Stromal cell of bone marrow (primary cell): ENCODE measurements around the gene MBD5.
A peak's percentile ranks its signal among the peaks of the same experiment; 100 is the strongest.
"Not testable (repeated sequence)": the region's sequence is repeated elsewhere in the genome, so short reads cannot be mapped to it uniquely, and the experiment has no call there.

Source experiments
- DNase-seq: peaks from one replicate; pipeline ENCODE4 v3.0.0-alpha.2; 2012; ENCODE audit warnings: low read depth

The MBD5 gene

DNA sequence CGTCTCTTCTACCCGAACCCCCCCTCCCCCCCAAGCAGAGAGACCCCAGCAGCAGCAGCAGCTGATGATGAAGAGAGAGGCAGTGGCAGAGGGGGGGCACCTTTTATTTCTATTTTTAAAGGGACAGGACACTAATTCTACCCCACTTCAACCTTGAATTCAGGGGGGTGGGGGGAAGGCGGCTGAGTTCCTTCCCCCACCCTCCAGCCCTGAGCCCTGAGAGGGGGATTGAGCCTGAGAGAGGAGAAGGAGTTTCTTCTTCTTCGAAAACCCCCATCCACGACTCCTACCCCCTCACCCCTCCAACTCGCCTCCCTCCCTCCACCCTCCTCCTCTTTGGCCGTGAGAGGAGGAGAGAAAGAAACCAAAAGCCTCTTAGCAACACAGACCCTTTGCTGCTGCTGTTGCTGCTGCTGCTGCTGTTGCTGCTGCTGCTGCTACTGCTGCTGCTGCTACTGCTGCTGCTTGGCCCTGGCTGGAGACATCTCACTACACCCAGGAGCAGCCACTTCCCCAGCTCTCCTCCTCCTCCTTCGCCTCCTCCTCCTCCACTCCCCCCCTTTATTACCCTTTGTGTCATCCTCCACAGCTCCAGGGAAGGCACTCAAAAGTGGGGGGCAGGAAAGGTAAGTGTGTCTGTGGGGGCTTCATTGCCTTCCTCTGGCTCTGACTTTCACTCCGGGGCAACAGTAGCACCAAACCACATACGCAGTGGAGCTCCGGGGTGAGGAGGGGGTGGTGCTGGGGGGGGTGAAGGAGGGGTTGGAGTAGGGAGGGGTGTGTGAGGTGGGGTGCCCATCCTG, at the start of gene MBD5:
Gene MBD5 (plus strand): TSS at position 33 of the 803 bp plus-strand sequence.
- no peak for DNase-seq

DNA sequence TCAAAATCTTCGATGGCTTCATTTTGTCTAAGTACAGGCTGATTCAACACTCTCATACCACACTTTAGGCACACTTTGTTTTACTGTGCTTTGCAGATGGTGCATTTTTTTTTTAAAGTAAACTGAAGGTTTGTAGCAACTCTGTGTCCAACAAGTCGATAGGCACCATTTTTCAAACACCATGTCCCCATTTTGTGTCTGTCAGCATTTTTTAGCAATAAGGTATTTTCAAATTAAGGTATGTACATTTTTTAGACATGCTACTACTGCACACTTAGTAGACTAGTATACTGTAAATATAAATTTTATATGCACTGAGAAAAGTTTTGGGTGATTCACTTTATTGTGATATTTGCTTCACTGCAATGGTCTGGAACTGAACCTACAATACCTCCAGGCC, 44.8 kb upstream of the MBD5 start:
- DNase-seq, result no peak

DNA sequence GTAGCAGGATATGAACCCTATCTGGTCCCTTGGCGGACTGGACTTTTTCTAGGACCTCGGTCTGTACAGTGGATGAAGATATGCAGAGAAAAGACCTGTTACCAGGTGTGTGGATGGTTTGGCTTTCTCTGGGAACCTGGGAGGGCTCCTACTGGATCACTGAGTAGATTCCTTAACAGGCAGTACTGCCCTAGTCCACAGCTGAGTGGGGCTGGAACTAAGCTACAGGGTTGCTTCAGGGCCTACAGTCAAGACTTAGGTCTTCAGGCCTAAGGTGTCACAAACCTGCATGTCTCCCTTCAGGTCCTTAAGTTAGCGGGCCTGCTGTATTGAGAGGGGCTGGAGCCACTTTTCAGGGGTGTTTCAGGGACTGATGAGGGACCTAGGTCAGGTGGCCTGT, 43.2 kb upstream of the MBD5 start:
- no peak for DNase-seq

DNA sequence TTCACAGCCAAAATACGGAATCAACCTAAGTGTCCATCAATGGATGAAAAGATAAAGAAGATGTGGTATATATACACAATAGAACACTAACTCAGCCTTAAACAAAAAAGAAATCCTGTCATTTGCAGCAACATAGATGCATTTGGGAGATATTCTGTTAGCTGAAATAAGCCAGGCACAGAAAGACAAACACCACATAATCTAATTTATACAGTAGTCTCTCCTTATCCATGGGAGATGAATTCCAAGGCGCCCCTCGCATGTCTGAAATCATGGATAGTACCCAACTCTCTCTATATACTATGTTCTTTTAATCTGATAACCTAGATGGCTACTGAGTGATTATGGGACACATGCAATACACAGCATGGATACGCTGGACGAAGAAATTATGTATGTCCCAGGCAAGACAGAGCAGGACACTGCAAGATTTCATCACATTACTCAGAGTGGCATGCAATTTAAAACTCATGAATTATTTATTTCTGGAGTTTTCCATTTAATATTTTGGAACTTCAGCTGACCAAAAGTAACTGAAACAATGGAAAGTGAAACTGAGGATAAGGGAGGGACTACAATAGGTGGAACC, 39.9 kb upstream of the MBD5 start:
- no peak for DNase-seq

DNA sequence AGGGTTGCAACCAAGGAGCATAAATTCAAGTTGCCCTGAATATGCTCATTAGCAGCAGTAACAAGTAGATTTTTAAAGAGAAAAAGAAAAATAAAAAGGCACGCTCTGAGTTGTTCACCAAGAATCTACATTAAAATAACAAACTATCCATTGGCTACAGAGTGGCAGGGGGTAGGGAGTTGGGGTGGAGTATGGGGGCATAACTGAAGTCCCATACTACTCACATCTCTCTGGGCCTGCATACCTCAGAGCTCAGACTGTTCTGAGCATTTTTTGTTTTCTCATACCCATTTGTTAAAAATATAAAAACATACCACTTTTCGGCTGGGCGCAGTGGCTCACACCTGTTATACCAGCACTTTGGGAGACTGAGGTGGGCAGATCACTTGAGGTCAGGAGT, 31.8 kb upstream of the MBD5 start:
- no peak for DNase-seq

DNA sequence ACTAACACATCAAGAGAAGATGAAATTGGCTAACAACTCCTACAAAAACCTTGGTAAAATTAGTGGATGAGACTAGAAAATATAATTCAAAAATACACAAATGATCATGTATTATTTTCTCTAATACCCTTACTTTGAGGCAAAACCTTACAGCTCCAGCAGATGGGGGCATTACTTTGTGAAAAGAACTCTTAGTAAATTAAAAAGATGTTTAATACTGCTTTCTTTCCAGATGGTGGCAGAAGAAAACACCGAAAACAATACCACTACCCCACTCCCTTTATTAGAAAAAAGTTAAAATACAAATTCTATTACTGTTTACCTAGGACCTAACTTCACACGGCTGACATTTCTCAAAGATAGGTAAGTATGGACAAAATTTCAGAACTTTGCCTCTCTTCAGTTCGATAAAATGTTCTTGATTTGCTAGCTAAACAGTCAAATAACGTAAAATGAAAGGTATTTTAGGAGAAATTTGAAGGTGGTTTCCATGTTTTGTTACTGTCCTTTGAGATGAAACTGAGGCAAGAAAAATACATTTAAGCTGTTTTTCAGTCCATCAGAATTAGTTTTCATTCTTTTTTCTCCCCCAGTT, 31.0 kb upstream of the MBD5 start:
- DNase-seq, result peak; percentile 28

DNA sequence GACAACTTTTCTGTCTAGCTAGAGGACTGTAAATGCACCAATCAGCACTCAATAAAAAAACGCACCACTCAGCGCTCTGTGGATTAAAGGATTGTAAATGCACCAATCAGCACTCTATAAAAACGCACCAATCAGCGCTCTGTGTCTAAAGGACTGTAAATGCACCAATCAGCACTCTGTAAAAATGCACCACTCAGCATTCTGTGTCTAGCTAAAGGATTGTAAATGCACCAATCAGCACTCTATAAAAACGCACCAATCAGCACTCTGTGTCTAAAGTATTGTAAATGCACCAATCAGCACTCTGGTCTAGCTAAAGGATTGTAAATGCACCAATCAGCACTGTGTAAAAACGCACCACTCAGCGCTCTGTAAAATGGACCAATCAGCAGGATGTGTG, 25.9 kb upstream of the MBD5 start:
- DNase-seq, result not testable (repeated sequence)

DNA sequence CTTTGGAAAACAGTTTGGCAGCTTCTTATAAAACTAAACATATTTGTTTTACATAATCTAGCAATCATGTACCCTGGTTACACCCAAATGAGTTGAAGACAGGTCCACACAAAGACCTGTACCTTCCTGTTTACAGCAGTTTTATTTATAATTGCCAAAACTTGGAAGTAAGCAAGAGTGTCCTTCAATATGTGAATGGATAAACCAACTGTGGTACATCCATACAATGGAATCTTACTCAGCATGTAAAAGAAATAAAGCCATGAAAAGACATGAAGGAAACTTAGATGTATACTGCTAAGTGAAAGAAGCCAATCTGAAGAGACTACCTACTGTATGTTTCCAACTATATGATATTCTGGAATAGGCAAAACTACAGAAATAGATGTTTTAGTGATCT, 24.1 kb upstream of the MBD5 start:
- DNase-seq, result no peak

DNA sequence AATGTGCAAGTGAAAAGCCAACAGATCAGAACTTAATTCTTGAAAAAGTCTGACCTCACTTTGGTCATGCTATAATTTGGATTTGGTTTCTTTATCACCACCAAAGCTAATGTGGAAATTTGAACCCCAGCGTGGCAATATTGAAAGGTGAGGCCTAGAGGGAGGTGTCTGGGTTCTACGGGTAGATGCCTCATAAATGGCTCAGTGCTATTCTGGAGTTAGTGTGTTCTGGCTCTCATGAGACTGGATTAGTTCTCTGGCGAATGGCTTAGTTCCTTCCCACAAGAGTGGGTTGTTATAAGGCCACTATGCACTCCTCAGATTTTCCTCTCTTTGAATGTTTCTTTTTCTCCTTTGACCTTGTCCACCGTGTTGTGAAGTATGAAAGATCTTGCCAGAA, 22.7 kb upstream of the MBD5 start:
- no peak for DNase-seq

DNA sequence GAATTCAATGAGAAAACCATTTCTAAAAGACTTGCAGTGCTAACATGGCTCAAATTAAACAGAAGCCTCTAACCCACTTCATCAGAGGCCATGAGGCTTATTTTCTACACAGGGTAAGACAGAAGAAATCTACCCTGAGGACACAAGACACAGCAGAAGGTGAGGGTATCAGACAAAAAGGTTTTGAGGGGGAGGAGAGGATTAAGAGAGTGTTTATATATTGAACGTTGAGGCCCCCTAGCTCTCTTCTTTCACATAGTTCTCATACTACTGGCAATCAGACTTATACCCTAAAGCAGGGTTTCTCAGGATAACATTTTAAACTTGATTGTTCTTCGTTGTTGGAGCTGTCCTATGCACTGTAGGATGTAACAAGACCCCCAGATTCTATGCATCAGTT, 21.8 kb upstream of the MBD5 start:
- no peak for DNase-seq

DNA sequence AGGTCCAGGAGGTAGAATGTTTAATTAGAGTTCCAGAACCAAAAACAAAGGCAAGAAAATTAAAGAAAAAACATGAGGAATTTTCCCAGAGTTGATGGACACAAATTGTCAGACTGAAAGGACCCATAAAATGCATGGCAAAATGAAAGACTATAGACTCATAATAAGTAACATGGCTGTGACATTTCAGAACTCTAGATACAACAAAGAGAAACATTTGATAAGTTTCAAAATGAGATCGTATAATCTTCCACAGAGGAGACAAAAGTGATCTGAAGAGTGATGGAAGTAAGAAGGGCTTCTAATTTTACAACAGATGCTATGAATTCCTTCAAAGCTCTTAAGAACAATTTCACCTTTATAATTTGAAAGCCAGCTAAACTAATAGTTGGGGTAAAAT, 20.8 kb upstream of the MBD5 start:
- DNase-seq, result no peak

DNA sequence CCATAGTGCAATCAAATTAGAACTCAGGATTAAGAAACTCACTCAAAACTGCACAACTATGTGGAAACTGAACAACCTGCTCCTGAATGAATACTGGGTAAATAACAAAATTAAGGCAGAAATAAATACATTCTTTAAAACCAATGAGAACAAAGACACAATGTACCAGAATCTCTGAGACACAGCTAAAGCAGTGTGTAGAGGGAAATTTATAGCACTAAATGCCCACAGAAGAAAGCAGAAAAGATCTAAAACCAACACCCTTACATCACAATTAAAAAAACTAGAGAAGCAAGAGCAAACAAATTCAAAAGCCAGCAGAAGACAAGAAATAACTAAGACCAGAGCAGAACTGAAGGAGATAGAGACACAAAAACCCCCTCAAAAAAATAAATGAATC, 18.5 kb upstream of the MBD5 start:
- DNase-seq, result not testable (repeated sequence)

DNA sequence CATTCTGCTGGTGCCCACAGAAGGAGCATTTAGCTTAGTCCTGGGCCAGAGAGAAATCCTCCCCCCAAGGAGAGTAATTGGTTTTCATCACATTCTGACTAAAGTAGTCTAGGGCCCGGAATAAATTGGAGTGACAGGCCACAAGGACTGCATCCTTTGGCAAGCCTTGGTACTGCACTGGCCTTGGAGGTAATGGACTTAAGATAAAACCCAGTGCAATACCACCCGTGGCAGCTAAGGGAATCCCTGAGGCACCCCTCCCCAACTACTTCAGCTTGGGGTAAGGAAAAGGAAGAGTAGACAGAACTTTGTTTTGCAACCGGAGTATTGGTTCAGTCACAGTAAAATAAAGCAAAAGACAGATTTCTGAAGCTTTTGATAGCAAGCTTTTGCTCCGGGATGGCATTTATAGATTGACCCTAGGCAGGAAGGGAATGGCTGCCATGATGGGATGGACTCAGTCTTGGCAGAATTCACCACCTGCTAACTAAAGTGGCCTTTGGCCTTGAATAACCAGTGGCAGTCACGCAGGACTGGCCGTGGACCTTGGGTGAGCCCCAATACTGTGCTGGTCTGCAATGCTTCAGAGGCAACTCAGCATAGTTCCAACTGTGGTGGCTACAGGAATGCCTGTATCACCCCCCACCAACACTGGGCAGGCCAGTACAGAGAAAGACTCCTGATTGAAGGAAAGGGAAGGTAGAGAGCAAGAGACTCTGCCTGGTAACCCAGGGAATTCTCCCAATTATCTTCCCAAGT, 14.5 kb upstream of the MBD5 start:
- no peak for DNase-seq

DNA sequence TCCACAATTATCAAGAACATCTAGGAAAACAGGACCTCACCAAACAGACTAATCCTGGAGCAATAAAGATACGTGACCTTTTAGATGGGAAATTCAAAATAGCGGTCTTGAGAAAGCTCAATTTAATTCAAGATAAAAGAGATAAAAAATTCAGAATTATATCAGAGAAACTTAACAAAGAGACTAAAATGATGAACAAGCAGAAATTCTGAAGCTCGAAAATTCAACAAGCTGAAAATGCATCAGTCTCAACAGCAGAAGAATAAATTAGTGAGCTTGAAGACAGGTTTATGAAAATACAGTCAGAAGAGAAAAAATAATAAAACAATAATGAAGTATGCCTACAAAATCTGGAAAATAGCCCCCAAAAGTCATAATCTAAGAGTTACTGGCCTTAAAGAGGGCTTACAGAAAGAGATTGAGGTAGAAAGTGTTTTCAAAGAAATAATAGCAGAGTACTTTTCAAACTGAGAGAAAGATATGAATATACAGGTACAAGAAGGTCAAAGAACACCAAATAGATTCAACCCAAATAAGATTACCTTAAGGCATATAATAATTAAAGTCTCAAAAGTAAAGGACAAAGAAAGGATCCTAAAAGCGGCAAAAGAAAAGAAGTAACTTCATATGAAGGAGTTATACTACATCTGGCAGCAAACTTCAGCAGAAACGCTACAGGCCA, 13.5 kb upstream of the MBD5 start:
- no peak for DNase-seq

DNA sequence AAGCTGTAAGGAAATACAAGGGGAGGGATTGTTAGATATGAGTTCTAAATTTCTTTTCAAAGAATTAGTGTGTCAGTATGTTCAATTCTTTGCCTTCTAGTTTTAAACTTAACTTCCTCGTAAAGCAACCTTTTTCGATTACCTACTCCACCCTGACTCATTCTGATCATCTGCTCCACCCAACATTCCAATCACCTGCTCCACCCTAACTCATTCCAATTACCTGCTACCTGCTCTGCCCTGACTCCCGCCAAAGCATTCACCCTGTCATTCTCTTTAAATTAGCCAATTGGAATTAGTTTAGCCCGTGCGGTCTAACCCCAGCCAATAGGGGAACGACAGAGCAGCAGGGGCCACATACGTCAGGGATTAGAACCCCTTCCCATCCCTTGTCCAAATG, 12.5 kb upstream of the MBD5 start:
- not testable (repeated sequence) for DNase-seq

DNA sequence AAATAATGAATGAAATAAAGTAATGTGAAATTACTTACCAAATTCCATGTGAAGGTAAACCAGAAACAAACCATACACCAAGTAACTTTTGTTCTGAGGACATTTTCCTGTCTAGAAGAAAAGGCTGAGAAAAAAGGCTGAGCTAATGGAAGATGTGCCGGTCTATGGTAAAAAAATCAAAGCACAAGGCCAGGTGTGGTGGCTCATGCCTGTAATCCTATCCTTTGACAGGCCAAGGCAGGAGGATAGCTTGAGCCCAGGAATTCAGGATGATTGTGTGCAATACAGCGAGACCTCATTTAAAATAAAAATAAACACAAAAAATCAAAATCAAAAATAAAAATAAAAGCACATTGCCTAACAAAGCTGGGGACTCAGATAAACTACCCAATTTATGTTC, 7.0 kb upstream of the MBD5 start:
- DNase-seq, result no peak

DNA sequence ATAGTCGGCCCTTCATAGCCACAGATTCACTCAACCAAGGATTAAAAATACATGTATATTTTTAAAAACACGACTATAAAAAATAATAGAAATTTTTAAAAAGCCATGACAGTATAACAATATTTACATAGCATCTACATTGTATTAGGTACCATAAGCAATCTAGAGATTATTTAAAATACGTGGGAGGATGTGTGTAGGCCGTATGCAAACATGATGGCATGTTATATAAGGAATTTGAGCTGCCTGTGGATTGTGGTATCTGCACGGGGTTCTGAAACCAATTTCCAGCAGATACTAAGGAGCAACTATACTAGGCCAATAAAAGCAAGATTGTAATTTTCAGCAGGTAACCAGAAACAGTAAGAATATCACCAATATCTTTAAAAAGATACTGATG, 6.3 kb upstream of the MBD5 start:
- no peak for DNase-seq

DNA sequence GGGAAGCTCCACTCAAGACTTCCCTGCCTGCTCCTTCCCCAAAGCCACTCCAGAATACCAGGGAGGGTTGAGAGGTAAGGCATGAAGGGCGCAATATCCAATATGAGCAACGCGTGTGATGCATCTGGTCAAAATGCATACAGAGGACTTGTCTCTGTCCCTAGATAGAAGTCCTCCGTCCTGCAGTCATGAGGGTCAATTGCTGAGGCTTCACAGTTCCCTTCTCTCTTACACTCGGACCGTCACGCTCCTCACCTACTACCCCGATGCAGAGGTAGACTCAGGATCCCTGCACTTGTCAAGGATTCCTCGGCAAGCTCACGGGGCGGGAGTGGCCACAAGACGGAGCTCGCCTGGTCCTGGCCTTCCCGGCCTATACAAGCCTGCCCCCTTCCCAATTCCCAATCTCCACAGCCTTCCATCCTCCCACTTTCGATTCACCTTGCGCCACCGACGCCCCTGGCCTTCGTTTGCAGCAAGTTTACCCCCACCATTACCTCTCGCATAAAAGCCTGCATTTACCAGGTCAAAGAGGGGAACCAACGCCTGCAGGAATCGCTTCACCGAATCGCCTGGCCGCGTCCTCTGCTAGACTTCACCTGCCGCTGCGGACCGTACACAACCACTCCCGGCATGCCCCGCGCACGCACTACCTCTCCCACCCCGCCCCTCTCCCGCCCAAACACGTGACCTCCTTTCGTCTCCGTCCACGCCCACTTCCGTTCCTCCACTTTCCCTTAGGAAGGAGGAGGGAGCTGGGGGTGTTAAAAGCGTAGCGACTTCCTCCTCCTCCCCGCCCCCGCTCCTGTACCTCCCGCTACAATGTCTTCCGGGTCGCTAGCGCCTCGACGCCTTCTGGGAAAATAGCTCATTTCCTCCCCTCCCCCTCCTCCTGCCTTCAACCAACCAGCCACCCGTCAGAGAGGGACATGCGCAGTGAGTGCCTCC, 506 bp upstream of the MBD5 start, which contains the start of gene ORC4:
Gene ORC4 (minus strand): TSS at position 627 of the 948 bp plus-strand sequence. CDS start 44,779 bp downstream, outside the sequence.
- peak; percentile 100 for DNase-seq

DNA sequence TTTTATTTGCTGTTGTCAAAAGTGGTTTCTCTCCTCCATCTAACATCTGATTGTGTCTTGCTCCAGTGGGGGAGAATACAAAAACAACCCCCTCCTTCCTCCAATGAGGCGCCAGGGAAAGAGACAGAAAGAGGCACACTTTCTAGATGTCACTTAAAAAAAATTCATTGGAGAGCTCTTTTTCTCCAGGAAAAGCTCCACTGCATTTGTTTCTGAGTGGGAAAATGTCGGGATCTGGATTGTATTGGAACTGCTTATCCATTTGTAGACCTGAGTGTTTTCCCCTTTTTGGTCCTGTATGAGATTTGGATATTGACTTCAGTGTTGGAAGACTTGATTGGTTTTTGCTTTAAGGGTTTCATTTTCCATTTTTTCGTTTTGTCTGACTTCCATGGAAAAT, 995 bp downstream of the MBD5 start:
- DNase-seq, result no peak

DNA sequence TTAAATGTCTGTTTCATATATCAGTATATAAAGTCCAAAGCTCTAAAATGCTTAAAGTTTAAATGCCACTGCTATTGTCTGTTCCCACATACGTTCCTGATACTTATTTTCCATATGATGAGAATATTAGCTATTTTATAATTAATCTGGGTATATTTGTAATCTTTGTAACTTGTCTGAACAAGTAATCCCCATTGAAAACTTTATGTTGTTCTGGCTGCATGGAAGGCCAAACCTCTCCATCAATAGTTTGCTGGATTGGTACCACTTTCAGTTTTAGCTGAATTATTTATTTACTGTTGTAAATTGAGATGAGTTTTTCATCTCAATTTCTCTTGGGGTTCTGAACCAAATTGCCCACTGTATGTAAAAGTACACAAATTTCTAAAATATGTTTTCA, 1.5 kb downstream of the MBD5 start:
- no peak for DNase-seq

DNA sequence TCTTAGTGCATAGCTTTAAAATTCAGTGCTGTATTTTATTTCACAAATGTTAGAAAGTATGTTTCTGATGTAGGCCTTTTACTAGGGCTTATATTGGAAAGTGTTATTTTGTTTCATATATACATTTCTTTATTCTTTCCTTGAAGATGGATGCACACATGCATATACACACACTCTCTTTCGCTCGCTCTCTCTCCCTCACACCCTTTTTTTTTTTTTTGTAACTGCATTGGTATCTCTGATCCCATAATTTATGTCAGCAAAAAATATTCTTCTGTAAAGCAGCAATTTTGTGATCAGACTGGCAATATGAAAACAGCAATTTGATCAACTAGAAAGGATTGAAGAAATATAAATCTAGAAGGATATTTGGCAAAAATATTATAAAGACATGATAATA, 2.0 kb downstream of the MBD5 start:
- DNase-seq, result no peak
